Stimulated activated CD4-positive, alpha-beta T cell treated with anti-CD3 and anti-CD28 coated beads, Interleukin-15, amount 100 ng/mL, for 48 hours (primary cell): ENCODE results near the gene NTF4.
"Not testable (repeated sequence)": the region's sequence is repeated elsewhere in the genome, so short reads cannot be mapped to it uniquely, and the experiment has no call there.

Experiments used
- DNase-seq, 2 donors: peaks; one replicate each; pipeline ENCODE4 v3.0.0-alpha.2; 2020; ENCODE audit warnings: low read depth in 2 of 2

Gene NTF4

GRCh38 chr19:49020931-49021895 is 43.4 kb downstream of the NTF4 start:
- DNase-seq: no peak

DNA sequence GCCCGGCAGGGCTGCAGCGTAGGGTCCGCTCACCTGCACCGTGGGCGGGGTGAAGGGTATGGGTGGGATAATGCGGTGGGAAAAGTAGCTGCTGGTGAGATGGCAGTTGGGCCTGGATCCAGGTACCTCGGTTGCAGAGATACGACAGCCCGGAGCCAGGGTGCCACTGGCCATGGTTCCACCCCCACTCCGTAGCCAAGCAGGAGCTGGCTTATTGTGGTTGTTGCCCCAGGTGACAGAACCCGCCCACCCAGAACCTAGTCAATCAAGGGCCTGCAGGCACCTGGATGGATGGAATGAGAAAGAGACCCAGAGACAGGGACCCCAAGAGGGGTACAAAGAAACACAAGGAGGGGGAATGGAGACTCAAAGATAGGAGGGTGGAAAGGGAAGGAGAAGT is 44.3 kb downstream of the NTF4 start:
- no peak for DNase-seq

GRCh38 chr19:49019242-49019932 is 45.2 kb downstream of the NTF4 start:
- DNase-seq: peak; percentile 47 to 61

DNA sequence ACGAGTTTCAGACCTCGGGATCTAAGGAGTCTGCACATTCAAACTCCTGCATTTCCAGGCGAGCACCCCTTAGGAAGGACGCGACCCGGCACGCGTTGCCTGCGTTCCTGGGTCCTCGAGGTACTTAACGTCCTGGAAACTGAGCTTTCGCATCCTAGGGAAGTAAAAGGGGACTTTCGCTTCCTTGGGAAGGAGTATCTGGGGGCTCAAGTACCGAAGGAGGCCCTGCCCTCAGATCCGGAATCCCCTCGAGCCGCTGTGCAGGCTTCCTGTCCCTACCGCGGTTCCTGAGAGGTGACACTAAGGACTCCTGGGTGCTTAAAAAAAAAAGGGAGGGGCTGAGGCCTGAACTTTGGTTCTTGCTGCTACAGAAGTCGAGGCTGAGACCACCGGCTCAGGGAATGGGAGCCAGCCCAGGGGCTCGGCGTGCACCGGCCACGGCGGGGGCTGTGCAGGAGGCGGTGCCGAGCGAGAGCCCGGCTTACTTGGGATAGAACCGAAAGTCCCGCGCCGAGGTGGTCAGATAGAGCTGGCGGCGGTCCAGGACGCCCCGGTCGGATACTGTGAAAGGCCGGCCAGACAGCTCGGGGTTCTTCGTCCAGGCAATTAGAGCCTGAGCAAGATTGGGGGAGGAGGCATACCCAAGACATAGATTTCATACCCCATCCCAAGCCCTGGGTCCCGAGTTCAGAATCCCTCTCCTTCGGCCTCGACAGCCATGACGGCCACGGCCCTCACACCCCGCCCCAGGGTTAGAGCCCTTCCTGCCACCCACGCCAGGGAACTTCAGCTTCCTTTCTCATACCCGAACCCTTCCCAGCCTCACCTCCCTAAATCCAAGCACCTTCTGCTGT is 46.0 kb downstream of the NTF4 start:
- DNase-seq: not testable (repeated sequence)

GRCh38 chr19:49017666-49018351 is 46.8 kb downstream of the NTF4 start:
- DNase-seq: peak in 1 of 2 donors; percentile 46

DNA sequence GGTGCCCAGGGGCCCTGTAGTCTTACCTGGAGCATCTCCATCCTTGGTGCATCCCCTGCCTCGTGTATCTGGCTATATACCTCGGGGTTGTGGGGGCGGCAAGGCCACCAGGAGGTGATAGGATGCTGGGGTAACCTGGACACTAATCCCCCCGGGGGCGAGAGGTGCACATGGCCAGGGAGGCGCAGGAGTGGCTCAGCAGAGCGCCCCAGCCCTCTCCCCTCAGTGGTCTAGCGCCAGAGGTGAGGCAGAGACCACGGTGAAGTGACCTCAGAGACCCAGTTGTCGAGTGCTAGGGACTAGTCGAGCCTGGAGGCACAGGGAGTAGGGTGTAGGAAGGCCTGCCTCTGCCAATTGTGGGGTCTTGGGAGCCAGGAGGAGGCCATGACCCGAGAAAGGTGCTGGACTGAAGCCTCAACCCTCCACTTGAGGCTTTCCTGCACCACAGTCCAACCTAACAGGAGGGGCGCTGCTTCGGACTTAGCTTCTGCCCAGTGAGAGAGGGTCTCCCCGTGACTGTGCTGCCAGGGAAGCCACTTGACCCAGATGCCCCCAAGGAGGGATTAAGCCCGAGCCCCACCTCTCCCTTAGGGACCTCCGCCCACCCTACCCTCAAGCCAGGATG is 47.5 kb downstream of the NTF4 start, which contains the start of gene LHB:
LHB (minus strand) TSS at position 51 of the 625 bp plus-strand sequence; CDS start at position 41, 10 bp downstream.
- no peak for DNase-seq

DNA sequence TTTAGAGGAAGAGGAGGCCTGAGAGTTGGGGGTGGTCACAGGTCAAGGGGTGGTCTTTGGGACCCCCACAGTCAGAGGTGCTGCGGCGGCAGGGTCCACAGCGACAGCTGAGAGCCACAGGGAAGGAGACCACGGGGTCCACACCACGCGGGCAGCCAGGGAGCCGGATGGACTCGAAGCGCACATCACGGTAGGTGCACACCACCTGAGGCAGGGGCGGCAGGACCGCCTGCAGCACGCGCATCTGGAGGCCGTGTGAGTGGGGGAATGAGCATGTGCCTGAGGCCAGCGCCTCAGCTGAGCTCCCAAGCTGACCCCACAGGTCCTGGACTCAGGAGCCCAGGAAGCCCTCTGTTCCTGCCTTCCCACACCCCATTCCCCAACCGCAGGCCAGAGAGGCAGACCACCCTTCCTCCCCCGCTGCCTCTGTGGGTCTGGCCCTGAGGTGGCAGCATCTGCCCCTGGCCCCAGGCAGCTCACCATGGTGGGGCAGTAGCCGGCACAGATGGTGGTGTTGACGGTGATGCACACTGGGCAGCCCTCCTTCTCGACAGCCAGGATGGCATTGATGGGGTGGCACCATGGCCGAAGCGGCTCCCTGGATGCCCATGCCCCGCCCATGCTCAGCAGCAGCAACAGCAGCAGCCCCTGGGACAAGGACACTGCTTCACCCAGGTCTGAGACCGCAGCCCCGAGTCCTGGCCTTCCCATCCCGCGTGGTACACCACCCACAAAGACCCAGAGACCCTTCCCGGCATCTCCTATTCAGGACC is 48.4 kb downstream of the NTF4 start:
- no peak for DNase-seq

DNA sequence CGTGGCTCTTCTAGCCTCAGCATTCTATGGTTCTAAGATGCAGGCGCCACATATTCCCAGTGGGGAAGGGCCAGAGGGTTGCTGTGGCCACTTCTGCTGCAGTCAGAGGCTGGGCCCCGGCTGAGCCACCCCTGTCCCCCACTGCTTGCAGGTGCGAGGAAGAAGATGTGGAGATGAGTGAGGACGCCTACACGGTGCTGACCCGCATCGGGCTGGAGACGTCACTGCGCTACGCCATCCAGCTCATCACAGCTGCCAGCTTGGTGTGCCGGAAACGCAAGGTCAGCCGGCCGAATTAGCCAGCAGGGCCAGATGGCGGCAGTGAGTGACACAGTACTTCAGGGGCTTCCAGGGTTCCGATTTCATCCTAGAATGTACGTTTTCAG is 49.8 kb downstream of the NTF4 start:
- DNase-seq: no peak

GRCh38 chr19:49014123-49014869 is 50.3 kb downstream of the NTF4 start:
- DNase-seq: no peak

DNA sequence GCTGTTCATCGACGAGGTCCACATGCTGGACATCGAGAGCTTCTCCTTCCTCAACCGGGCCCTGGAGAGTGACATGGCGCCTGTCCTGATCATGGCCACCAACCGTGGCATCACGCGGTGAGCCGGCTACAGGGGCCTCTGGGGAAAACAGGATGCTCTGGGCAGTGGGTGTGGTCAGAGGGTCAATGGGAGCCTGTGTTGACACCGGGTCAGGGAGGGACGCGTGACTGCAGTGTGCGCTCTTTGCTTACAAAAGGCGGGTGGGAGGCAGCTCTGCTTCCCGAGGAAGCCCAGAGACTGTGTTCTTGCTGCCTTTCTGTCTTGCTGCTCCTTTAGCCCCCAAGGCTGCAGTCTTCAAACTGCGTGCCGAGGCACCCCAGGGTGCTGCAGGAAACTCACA is 53.4 kb downstream of the NTF4 start:
- no peak for DNase-seq
